SK-N-SH treated with all-trans-retinoic acid at 6 μM for 48 hours (cell line): ENCODE data around the gene USF2.

Experiments
- ZNF8 ChIP-seq: fragments of 450-650 bp; formaldehyde crosslinking; IDR thresholded peaks from 2 replicates; pipeline ENCODE4 v1.5.0; 2020; ENCODE audit warnings: mild to moderate bottlenecking, moderate library complexity
- TF ChIP-seq, protein P1 (sequence below): fragments of 250-450 bp; sonication (Bioruptor Pico); IDR thresholded peaks from 2 replicates; pipeline ENCODE4 v1.8.0; 2021; ENCODE audit warnings: low read depth, mild to moderate bottlenecking, moderate library complexity, borderline replicate concordance

- TF ChIP-seq, protein P1, sequence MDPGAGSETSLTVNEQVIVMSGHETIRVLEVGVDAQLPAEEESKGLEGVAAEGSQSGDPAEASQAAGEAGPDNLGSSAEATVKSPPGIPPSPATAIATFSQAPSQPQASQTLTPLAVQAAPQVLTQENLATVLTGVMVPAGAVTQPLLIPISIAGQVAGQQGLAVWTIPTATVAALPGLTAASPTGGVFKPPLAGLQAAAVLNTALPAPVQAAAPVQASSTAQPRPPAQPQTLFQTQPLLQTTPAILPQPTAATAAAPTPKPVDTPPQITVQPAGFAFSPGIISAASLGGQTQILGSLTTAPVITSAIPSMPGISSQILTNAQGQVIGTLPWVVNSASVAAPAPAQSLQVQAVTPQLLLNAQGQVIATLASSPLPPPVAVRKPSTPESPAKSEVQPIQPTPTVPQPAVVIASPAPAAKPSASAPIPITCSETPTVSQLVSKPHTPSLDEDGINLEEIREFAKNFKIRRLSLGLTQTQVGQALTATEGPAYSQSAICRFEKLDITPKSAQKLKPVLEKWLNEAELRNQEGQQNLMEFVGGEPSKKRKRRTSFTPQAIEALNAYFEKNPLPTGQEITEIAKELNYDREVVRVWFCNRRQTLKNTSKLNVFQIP, result no peak
- TF ChIP-seq ZNF8, result no peak
Observed at GRCh38 chr19:35291259-35291658, 22.5 kb downstream of the USF2 start.
